CD4-positive, CD25-positive, alpha-beta regulatory T cell (primary cell): ENCODE data around the gene SIPA1L3. TPM values are rescaled to one million over a fixed set of nuclear protein-coding genes. Genes with fewer than 3 reads are reported as not detected.

Experiments used
- ATAC-seq, 2 donors: fragments of 150-1000 bp; cut with Tn5 transposase; one replicate each; pipeline ENCODE4 v1.10.0; 2021; ENCODE audit warnings: low read depth in 2 of 2, moderate number of reproducible peaks in 2 of 2, moderate library complexity in 1 of 2
- DNase-seq, 3 donors: peaks; one replicate each; pipeline versions ENCODE4 v3.0.0 to v3.0.0-alpha.2; 2012 to 2022; ENCODE audit warnings: mixed read lengths in 1 of 3
- H3K27ac ChIP-seq: one replicate; pipeline ENCODE4 v1.7.0; 2013; ENCODE audit warnings: mild to moderate bottlenecking, low read length; ENCODE audit not compliant: insufficient read depth, poor library complexity, severe bottlenecking
- H3K27me3 ChIP-seq: one replicate; pipeline ENCODE4 v1.7.0; 2013; ENCODE audit warnings: low read length; ENCODE audit not compliant: control insufficient read depth, insufficient read depth
- H3K36me3 ChIP-seq: one replicate; pipeline ENCODE4 v1.7.0; 2013; ENCODE audit warnings: mild to moderate bottlenecking, low read length, moderate library complexity; ENCODE audit not compliant: control insufficient read depth, insufficient read depth
- H3K4me1 ChIP-seq: 2 replicates; pipeline ENCODE4 v1.7.0; 2013; ENCODE audit warnings: mild to moderate bottlenecking, low read length; ENCODE audit not compliant: insufficient read depth, control insufficient read depth, poor library complexity, severe bottlenecking
- H3K4me3 ChIP-seq: one replicate; pipeline ENCODE4 v1.7.0; 2013; ENCODE audit warnings: low read depth, mild to moderate bottlenecking, low read length, moderate library complexity
- H3K9me3 ChIP-seq, 2 experiments: 1 replicate in 1 of 2; 2 replicates in 1 of 2; pipeline ENCODE4 v1.7.0; 2013; ENCODE audit warnings: low read length in 2 of 2, mild to moderate bottlenecking in 1 of 2, moderate library complexity in 1 of 2; ENCODE audit not compliant: control insufficient read depth in 2 of 2
- H3K27ac Mint-ChIP-seq, 3 donors: one replicate each; pipeline ENCODE4 v1.8.0; 2020 to 2022; ENCODE audit warnings: mild to moderate bottlenecking in 3 of 3, mixed read lengths in 3 of 3, moderate library complexity in 2 of 3
- H3K27me3 Mint-ChIP-seq: one replicate; pipeline ENCODE4 v1.8.0; 2022; ENCODE audit warnings: mild to moderate bottlenecking, mixed read lengths
- H3K36me3 Mint-ChIP-seq: one replicate; pipeline ENCODE4 v1.8.0; 2020; ENCODE audit warnings: mixed read lengths
- H3K4me1 Mint-ChIP-seq, 4 donors: one replicate each; pipeline ENCODE4 v1.8.0; 2020 to 2022; ENCODE audit warnings: mixed read lengths in 4 of 4, mild to moderate bottlenecking in 1 of 4
- H3K4me3 Mint-ChIP-seq, 4 donors: one replicate each; pipeline ENCODE4 v1.8.0; 2020 to 2022; ENCODE audit warnings: mild to moderate bottlenecking in 4 of 4, mixed read lengths in 4 of 4, moderate library complexity in 3 of 4
- H3K9me3 Mint-ChIP-seq, 7 donors: one replicate each; pipeline ENCODE4 v1.8.0; 2020 to 2022; ENCODE audit warnings: mixed read lengths in 7 of 7, mild to moderate bottlenecking in 3 of 7, moderate library complexity in 2 of 7
- polyA plus RNA-seq, 4 donors: library from polyadenylated mRNA; unstranded; fragments of 300-500 nt; fragmentation: Illumina TruSeq; gene quantifications; one replicate each; pipeline ENCODE4 v1.2.3, GENCODE V29; 2021
- total RNA-seq: library from RNA; stranded (reverse); gene quantifications from one replicate; pipeline ENCODE4 v1.2.3, GENCODE V29; 2022

SIPA1L3 gene
- total and polyA plus RNA-seq, 5 donors from 2014 or later, result 0.41 to 27.6 (median 1.7) TPM

DNA sequence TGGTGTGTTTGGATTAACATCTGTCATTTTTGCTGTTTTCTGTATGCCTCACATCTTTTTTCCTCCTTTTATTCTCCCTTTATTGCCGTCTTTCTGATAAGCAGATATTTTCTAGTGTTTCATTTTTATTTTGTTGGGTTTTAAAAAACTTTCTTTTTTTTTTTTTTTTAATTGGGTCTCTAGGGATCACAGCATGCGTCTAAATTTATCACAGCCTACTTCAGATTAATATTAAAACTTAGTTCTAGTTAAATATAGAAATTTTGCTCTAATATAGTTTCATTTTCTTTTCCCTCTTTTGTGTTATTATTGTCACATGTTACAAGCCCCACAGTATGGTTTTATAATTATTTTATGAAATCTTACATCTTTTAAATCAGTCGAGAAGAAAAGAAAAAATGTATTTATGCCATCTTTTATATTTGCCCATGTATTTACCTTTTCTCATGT, 52.7 kb downstream of the SIPA1L3 start:
- Mint-ChIP-seq H3K36me3 (peaks cover 5% of the 10 kb centered on the region), H3K27ac (no peak overlapping the region), H3K27me3 (no peaks in the 10 kb centered on the region), H3K4me1 (peaks cover 0 to 26% (median 10%) of the 10 kb centered on the region in 4 donors), H3K9me3 (peaks cover 0 to 18% (median 6%) of the 10 kb centered on the region in 7 donors), H3K4me3 (no peak overlapping the region)
- no peak for ATAC-seq
- no peaks in the 10 kb centered on the region for H3K27me3 ChIP-seq
- peaks cover 0 to 5% of the 10 kb centered on the region in 2 experiments for H3K9me3 ChIP-seq
- H3K4me3 ChIP-seq, result no peak overlapping the region
- H3K36me3 ChIP-seq, result no peaks in the 10 kb centered on the region
- H3K4me1 ChIP-seq, result no peaks in the 10 kb centered on the region
- H3K27ac ChIP-seq, result no peak overlapping the region
- DNase-seq, result no peak

DNA sequence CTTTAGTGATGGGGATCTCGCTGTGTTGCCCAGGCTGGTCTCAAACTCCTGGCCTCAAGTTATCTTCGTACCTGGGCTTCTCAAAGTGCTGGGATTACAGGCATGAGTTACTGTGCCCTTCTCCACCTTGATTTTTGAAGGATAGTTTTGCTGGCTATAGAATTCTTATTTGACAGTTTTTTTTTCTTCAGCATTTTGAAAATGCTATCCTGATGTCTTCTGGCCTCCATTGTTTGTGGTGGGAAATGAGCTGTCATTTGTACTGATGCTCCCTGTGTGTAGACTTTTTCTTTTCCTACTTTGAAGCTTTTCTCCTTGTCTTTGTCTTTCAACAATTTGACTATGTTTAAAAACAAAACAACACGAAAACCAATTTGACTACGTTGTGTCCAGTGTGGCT, 54.2 kb downstream of the SIPA1L3 start:
- no peak overlapping the region for H3K4me3 Mint-ChIP-seq
- no peaks in the 10 kb centered on the region for H3K27me3 ChIP-seq
- DNase-seq (no peak), ATAC-seq (no peak)
- H3K9me3 Mint-ChIP-seq, result peaks cover 0 to 14% (median 6%) of the 10 kb centered on the region in 7 donors
- H3K27ac ChIP-seq, result no peak overlapping the region
- no peak overlapping the region for H3K4me3 ChIP-seq
- H3K4me1 Mint-ChIP-seq, result peaks cover 0 to 21% (median 9%) of the 10 kb centered on the region in 4 donors
- H3K27ac Mint-ChIP-seq, result no peak overlapping the region
- H3K36me3 ChIP-seq, result no peaks in the 10 kb centered on the region
- peaks cover 0 to 5% of the 10 kb centered on the region in 2 experiments for H3K9me3 ChIP-seq
- H3K36me3 Mint-ChIP-seq, result peaks cover 9% of the 10 kb centered on the region
- no peaks in the 10 kb centered on the region for H3K27me3 Mint-ChIP-seq
- no peaks in the 10 kb centered on the region for H3K4me1 ChIP-seq

- peaks cover 12% of the 10 kb centered on the region for H3K36me3 Mint-ChIP-seq
- H3K4me1 Mint-ChIP-seq, result peaks cover 0 to 17% (median 9%) of the 10 kb centered on the region in 4 donors
- no peak overlapping the region for H3K27ac ChIP-seq
Observed at GRCh38 chr19:37963190-37963936, 56.4 kb downstream of the SIPA1L3 start.

DNA sequence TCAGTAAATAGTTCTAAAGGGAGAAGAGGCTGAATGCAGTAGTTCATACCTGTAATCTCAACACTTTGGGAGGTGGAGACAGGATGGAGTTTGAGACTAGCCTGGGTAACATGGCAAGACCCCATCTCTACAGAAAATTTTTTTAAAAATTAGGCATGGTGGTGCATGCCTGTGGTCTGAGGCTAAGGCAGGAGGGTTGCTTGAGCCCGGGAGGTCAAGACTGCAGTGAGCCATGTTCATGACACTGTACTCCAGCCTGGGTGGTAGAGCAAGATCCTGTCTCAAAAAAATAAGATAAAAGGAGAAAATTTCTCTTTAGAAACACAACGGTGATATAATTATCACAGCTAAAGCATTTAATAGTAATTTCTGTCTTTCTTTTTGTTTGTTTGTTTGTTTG, 57.1 kb downstream of the SIPA1L3 start:
- Histone ChIP-seq H3K4me1 (no peaks in the 10 kb centered on the region), H3K9me3 (peaks cover 0 to 5% of the 10 kb centered on the region in 2 experiments), H3K4me3 (no peak overlapping the region), H3K27ac (no peak overlapping the region), H3K27me3 (no peaks in the 10 kb centered on the region), H3K36me3 (no peaks in the 10 kb centered on the region)
- Mint-ChIP-seq H3K36me3 (peaks cover 16% of the 10 kb centered on the region), H3K27me3 (no peaks in the 10 kb centered on the region), H3K4me3 (no peak overlapping the region), H3K4me1 (peaks cover 0 to 18% (median 8%) of the 10 kb centered on the region in 4 donors), H3K9me3 (peaks cover 0 to 11% (median 6%) of the 10 kb centered on the region in 7 donors), H3K27ac (no peak overlapping the region)
- no peak for ATAC-seq
- DNase-seq, result no peak

More at GRCh38 chr19:37963190-37963936, 56.4 kb downstream of the SIPA1L3 start:
- no peak for ATAC-seq
- Mint-ChIP-seq H3K4me3 (no peak overlapping the region), H3K27ac (no peak overlapping the region), H3K27me3 (no peaks in the 10 kb centered on the region), H3K9me3 (peaks cover 0 to 14% (median 5%) of the 10 kb centered on the region in 7 donors)
- no peak overlapping the region for H3K4me3 ChIP-seq
- no peaks in the 10 kb centered on the region for H3K4me1 ChIP-seq
- no peaks in the 10 kb centered on the region for H3K36me3 ChIP-seq
- peaks cover 0 to 5% of the 10 kb centered on the region in 2 experiments for H3K9me3 ChIP-seq
- no peaks in the 10 kb centered on the region for H3K27me3 ChIP-seq
- no peak for DNase-seq

GRCh38 chr19:37966211-37966661, 59.2 kb downstream of the SIPA1L3 start:
- H3K27ac Mint-ChIP-seq, result no peak overlapping the region
- no peak overlapping the region for H3K4me3 Mint-ChIP-seq

GRCh38 chr19:37966662-37967231, 59.7 kb downstream of the SIPA1L3 start:
- H3K4me1 ChIP-seq, result no peaks in the 10 kb centered on the region
- H3K36me3 ChIP-seq, result no peaks in the 10 kb centered on the region
- Mint-ChIP-seq H3K36me3 (peaks cover 17% of the 10 kb centered on the region), H3K27me3 (no peaks in the 10 kb centered on the region), H3K4me1 (peaks cover 0 to 5% (median 2%) of the 10 kb centered on the region in 4 donors), H3K9me3 (peaks cover 0 to 19% (median 7%) of the 10 kb centered on the region in 7 donors), H3K27ac (peak overlapping the region in 1 of 3 donors; percentile 26), H3K4me3 (no peak overlapping the region)
- no peaks in the 10 kb centered on the region for H3K27me3 ChIP-seq
- no peak overlapping the region for H3K4me3 ChIP-seq
- H3K9me3 ChIP-seq, result peaks cover 11 to 18% of the 10 kb centered on the region in 2 experiments
- no peak for DNase-seq
- ATAC-seq, result no peak
- H3K27ac ChIP-seq, result no peak overlapping the region

More at GRCh38 chr19:37966211-37966661, 59.2 kb downstream of the SIPA1L3 start:
- no peaks in the 10 kb centered on the region for H3K4me1 ChIP-seq
- Mint-ChIP-seq H3K27me3 (no peaks in the 10 kb centered on the region), H3K9me3 (peaks cover 0 to 22% (median 9%) of the 10 kb centered on the region in 7 donors), H3K4me1 (peaks cover 0 to 8% (median 3%) of the 10 kb centered on the region in 4 donors), H3K36me3 (peaks cover 18% of the 10 kb centered on the region)
- peaks cover 13 to 16% of the 10 kb centered on the region in 2 experiments for H3K9me3 ChIP-seq
- no peaks in the 10 kb centered on the region for H3K27me3 ChIP-seq
- no peak for DNase-seq
- H3K36me3 ChIP-seq, result no peaks in the 10 kb centered on the region
- H3K4me3 ChIP-seq, result no peak overlapping the region
- ATAC-seq, result no peak
- H3K27ac ChIP-seq, result no peak overlapping the region

DNA sequence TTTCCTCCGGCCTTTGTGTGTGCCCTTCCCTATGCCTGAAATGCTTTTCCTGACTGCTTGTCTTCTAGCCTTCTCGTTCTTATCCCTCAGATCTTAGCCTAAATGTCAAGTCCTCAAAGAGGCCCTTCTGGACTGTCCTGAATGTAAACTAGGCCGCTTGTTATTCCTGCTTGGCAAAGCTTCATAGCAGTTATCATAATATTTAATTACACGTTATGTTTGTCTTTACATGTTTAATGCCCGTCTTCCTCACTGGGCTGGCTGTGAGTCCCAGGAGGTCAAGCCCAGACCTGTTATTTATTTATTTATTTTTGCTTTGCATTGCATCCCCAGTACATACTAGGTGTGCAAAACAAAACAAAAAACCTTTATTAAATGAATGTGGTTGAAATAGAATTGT, 62.7 kb downstream of the SIPA1L3 start:
- Histone ChIP-seq H3K27me3 (no peaks in the 10 kb centered on the region), H3K4me3 (no peak overlapping the region), H3K9me3 (peaks cover 11 to 18% of the 10 kb centered on the region in 2 experiments), H3K4me1 (no peaks in the 10 kb centered on the region), H3K36me3 (no peaks in the 10 kb centered on the region), H3K27ac (no peak overlapping the region)
- Mint-ChIP-seq H3K36me3 (peaks cover 20% of the 10 kb centered on the region), H3K4me3 (no peak overlapping the region), H3K9me3 (peaks cover 0 to 24% (median 5%) of the 10 kb centered on the region in 7 donors), H3K27me3 (no peaks in the 10 kb centered on the region), H3K27ac (no peak overlapping the region), H3K4me1 (peaks cover 0 to 4% (median 1%) of the 10 kb centered on the region in 4 donors)
- no peak for DNase-seq
- ATAC-seq, result no peak
